GM19099 (cell line): ENCODE data around the gene SIRPG.

Experiments used
- POLR2A ChIP-seq: IDR thresholded peaks from 3 replicates; pipeline ENCODE4 v1.6.1; 2011; ENCODE audit warnings: low read depth; ENCODE audit not compliant: insufficient read length; ENCODE audit errors: extremely low read depth

Gene SIRPG

DNA sequence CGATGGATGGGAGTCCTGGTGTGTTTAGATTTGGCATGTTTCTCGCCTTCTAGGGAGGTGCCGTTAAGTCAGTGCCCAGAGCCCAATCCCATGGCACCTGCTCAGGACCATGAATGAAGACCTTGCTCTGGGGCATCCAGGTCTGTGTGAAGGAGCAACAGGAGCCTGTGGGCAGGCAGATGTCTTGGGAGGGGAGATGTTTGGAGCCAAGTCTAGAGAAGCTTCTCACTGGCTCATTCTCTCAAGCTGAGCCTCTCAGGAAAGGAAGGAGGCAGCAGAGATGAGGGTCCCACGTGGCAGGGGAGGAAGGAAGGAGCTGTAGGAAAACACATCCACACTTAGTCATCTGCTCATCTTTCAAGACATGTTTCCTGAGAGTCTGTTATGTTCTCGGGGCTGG lies 28.3 kb downstream of the SIRPG start:
- no peak for TF ChIP-seq POLR2A

GRCh38 chr20:1628621-1629020 lies 29.0 kb downstream of the SIRPG start:
- TF ChIP-seq POLR2A = no peak

GRCh38 chr20:1627200-1627550 lies 30.4 kb downstream of the SIRPG start:
- no peak for TF ChIP-seq POLR2A

DNA sequence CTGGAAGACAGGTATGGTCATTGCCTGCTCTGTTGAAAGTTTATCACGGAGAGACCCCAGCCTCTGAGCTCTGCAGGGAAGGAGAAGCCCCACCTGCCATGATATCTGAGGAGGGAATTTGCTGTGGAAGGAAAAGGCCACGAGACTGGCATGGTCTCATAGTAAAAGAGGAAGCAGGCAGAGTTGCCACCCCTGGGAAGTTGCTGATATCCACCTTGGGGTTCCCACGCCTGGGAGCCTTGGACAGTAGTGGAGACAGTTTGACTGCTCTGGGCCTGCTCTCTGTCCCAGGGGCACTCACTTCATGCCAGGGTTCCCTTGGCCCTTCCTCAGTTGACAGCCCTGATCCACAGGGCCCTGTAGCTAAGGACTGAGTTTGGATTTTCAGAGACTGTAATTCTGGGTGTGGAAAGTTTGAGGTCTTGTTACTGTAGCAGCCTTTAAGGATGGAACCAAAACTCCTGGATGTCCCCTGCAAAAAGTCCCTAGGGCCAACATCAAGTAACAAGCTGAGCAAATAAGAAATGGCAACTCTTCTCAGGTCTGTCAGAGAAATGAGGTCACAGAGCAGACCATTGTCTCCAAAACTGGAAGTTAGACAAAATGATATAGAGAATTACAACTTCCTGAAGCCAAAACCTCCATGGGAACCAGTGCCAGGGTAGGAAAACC lies 30.9 kb downstream of the SIRPG start:
- no peak for TF ChIP-seq POLR2A

- TF ChIP-seq POLR2A = no peak
These were observed 32.4 kb downstream of the SIRPG start for GRCh38 chr20:1625083-1625690.

- no peak for TF ChIP-seq POLR2A
These were observed 33.9 kb downstream of the SIRPG start for GRCh38 chr20:1623501-1624205.

DNA sequence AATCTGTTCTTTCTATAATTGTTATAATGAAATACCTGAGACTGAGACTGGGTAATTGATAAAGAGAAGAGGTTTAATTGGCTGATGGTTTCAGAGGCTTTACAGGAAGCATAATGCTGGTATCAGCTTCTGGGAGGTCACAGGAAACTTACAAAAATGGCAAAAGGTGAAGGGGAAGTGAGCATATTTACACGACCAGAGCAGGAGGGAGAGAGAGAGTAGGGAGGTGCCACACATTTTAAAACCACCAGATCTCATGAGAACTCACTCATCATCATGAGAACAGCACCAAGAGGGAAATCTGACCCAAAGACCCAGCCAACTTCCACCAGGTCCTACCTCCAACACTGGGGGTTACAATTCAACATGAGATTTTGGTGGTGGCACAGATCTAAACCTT lies 35.1 kb downstream of the SIRPG start:
- TF ChIP-seq POLR2A = no peak

GRCh38 chr20:1621316-1621715 lies 36.3 kb downstream of the SIRPG start:
- no peak for TF ChIP-seq POLR2A

- TF ChIP-seq POLR2A = no peak
These were observed 37.6 kb downstream of the SIRPG start, which contains the start of gene SIRPB1 for GRCh38 chr20:1619861-1620444. Gene SIRPB1, minus strand, starts transcription at chr20:1620009. Its CDS starts 65 bp downstream, at chr20:1619944.

DNA sequence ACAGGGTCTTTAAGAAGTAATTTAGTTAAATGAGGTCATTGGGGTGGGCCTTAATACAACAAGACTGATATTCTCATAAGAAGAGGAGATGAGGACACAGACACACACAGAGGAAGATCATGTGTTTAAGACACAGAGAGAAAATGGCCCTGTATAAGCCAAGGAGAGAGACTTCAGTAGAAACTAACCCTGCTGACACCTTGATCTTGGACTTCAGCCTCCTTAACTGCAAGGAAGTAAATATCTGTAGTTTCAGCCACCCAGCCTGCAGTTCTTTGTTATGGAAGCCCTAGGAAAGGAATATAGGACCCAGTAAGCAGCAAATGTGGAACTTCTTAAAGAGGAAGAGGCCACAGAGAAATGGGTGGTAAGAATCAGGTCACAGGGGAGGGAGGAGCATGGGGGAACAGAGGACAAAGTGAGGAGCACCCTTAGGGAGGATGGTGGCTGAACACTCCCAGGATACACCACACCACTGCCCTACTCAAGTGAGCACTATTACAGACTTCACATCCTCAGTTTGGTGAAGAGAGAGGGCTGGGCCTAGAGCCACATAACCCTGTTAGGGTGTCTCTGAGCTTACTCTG lies 38.5 kb downstream of the SIRPG start:
- no peak for TF ChIP-seq POLR2A

DNA sequence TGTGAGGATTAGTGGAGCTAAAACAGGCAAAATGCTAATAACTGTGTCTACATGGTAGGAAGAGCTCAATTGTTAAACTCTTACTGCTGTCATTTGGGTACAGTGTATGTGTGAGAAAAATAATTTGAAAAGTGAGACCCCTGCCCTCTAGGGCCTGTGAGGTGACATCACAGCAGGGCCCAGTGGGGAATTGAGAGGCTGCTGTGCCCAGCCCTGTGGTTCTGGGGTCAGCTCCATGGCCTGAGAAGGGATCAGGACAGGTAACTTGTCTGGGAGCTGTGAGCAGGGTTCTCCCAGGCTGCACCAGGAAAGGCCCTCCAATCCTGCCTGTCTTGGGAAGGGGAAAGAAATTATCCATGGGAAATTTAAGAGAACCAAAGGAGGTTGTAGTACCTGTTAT lies 39.1 kb downstream of the SIRPG start:
- TF ChIP-seq POLR2A = no peak

DNA sequence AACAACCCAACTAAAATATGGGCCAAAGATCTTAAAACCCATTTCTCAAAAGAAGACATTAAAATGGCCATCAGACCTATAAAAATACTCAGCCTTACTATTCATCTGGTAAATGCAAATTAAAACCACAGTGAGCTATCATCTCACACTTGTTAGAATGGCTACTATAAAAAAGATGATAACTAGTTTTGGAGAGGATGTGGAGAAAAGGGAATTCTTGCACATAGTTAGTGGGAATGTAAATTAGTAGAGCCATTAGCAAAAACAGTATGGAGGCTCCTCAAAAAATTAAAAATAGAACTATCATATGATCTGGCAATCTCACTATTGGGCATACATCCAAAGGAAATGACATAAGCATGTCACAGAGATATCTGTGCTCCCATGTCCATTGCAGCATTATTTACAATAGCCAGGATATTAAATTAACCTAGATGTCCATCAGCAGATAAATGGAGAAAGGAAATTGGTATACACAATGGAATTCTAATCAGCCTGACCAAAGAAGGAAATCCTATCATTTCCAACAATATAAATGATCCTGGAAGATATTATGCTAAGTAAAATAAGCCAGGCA lies 40.6 kb downstream of the SIRPG start:
- no peak for TF ChIP-seq POLR2A

- no peak for TF ChIP-seq POLR2A
These were observed 56.8 kb downstream of the SIRPG start for GRCh38 chr20:1600736-1601135.

- no peak for TF ChIP-seq POLR2A
These were observed 62.2 kb downstream of the SIRPG start for GRCh38 chr20:1595333-1595732.
